ENCODE measurements around the gene SIGLECL1.

GRCh38 chr19:51305479-51305878, 54.6 kb downstream of the SIGLECL1 start:
- no peak for TF ChIP-seq CTCF (conservative IDR thresholded peaks at IDR 0.05; ENCODE audit: low read depth in 2 of 2)
- TF ChIP-seq JUNB (IDR thresholded peaks at IDR 0.05; ENCODE audit: unreplicated experiment), result no peak
- no peak for TF ChIP-seq POLR2AphosphoS5 (IDR thresholded peaks at IDR 0.05; ENCODE audit: low read depth)
- TF ChIP-seq REST (IDR thresholded peaks at IDR 0.05; ENCODE audit: unreplicated experiment), result no peak
- no peak for TF ChIP-seq EZH2phosphoT487 (IDR thresholded peaks at IDR 0.05; ENCODE audit: unreplicated experiment)
- no peak for TF ChIP-seq EZH2 (IDR thresholded peaks at IDR 0.05; ENCODE audit: low read depth, unreplicated experiment)

All from GM23338 (cell line).